Left ventricle myocardium inferior (tissue), 1 donor: ENCODE measurements around the gene FKBP5. TPM values are rescaled to one million over a fixed set of nuclear protein-coding genes. Genes with fewer than 3 reads are reported as not detected.
"Not testable (repeated sequence)": the region's sequence is repeated elsewhere in the genome, so short reads cannot be mapped to it uniquely, and the experiment has no call there.

Experiments used
- DNase-seq: peaks from one replicate; pipeline ENCODE4 v3.0.0-alpha.2; 2020
- H3K27ac ChIP-seq: fragments of 200-600 bp; replicated peaks from 2 replicates; pipeline ENCODE4 v1.8.0; 2021
- H3K27me3 ChIP-seq: fragments of 200-600 bp; 2 replicates; pipeline ENCODE4 v1.8.0; 2021; ENCODE audit warnings: low read depth
- H3K36me3 ChIP-seq: fragments of 200-600 bp; 2 replicates; pipeline ENCODE4 v1.8.0; 2021
- H3K4me1 ChIP-seq: fragments of 200-600 bp; 2 replicates; pipeline ENCODE4 v1.8.0; 2021
- H3K4me3 ChIP-seq: fragments of 200-600 bp; 2 replicates; pipeline ENCODE4 v1.8.0; 2021; ENCODE audit warnings: mild to moderate bottlenecking, moderate library complexity
- H3K9me3 ChIP-seq: fragments of 200-600 bp; replicated peaks from 2 replicates; pipeline ENCODE4 v1.8.0; 2021
- intact Hi-C: fragments of 100-400 bp; cut with micrococcal nuclease; formaldehyde crosslinking; loops from one replicate; pipeline ENCODE4 v1.11.0; 2022
- total RNA-seq: library from RNA; stranded (reverse); fragmentation: NEBNext Ultra II Directional; extraction: Animal tissue kit (Norgen Biotek cat#: 25700); gene quantifications from one replicate; pipeline ENCODE4 v1.2.1, GENCODE V29; 2021
- TF ChIP-seq, protein P1 (sequence below): fragments of 200-600 bp; IDR thresholded peaks from 2 replicates; pipeline ENCODE4 v1.8.0; 2021; ENCODE audit warnings: antibody characterized with exemption, mild to moderate bottlenecking, borderline replicate concordance
- donor health status: DM: no; HTN: yes; CAD: no; lungs with severe emphysema.

The FKBP5 gene
- total RNA-seq, 1 donor from 2014 or later, result 101 TPM

- TF ChIP-seq, protein P1, sequence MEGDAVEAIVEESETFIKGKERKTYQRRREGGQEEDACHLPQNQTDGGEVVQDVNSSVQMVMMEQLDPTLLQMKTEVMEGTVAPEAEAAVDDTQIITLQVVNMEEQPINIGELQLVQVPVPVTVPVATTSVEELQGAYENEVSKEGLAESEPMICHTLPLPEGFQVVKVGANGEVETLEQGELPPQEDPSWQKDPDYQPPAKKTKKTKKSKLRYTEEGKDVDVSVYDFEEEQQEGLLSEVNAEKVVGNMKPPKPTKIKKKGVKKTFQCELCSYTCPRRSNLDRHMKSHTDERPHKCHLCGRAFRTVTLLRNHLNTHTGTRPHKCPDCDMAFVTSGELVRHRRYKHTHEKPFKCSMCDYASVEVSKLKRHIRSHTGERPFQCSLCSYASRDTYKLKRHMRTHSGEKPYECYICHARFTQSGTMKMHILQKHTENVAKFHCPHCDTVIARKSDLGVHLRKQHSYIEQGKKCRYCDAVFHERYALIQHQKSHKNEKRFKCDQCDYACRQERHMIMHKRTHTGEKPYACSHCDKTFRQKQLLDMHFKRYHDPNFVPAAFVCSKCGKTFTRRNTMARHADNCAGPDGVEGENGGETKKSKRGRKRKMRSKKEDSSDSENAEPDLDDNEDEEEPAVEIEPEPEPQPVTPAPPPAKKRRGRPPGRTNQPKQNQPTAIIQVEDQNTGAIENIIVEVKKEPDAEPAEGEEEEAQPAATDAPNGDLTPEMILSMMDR, result no peak
These were observed 145.1 kb downstream of the FKBP5 start for GRCh38 chr6:35543459-35544193.

GRCh38 chr6:35541836-35542235 lies 146.9 kb downstream of the FKBP5 start:
- Histone ChIP-seq H3K9me3 (peaks cover 16% of the 10 kb centered on the region), H3K36me3 (no peaks in the 10 kb centered on the region), H3K27ac (no peak overlapping the region), H3K27me3 (peaks cover 29% of the 10 kb centered on the region), H3K4me3 (no peak overlapping the region), H3K4me1 (no peaks in the 10 kb centered on the region)
- intact Hi-C loops, result no loop called here
- TF ChIP-seq, protein P1, result no peak
- DNase-seq, result no peak

More at GRCh38 chr6:35543459-35544193, 145.1 kb downstream of the FKBP5 start:
- no peak overlapping the region for H3K4me3 ChIP-seq
- H3K4me1 ChIP-seq, result no peaks in the 10 kb centered on the region
- no peak for DNase-seq
- H3K27me3 ChIP-seq, result peaks cover 47% of the 10 kb centered on the region
- intact Hi-C loops, result no loop called here
- no peaks in the 10 kb centered on the region for H3K36me3 ChIP-seq
- H3K9me3 ChIP-seq, result peaks cover 16% of the 10 kb centered on the region
- H3K27ac ChIP-seq, result no peak overlapping the region

- DNase-seq, result no peak
- intact Hi-C loops, result no loop called here
- no peak overlapping the region for H3K4me3 ChIP-seq
- peaks cover 6% of the 10 kb centered on the region for H3K27me3 ChIP-seq
- peaks cover 16% of the 10 kb centered on the region for H3K9me3 ChIP-seq
- H3K4me1 ChIP-seq, result no peaks in the 10 kb centered on the region
- TF ChIP-seq, protein P1, result no peak
- no peaks in the 10 kb centered on the region for H3K36me3 ChIP-seq
- no peak overlapping the region for H3K27ac ChIP-seq
These were observed 149.5 kb downstream of the FKBP5 start for GRCh38 chr6:35539223-35539622.

- H3K27me3 ChIP-seq, result peaks cover 33% of the 10 kb centered on the region
- H3K4me1 ChIP-seq, H3K4me3 ChIP-seq, H3K9me3 ChIP-seq, H3K27ac ChIP-seq, DNase-seq, intact Hi-C loops, H3K36me3 ChIP-seq: not testable (repeated sequence)
These were observed 152.9 kb downstream of the FKBP5 start for GRCh38 chr6:35535847-35536246.

- Histone ChIP-seq H3K27me3 (peaks cover 33% of the 10 kb centered on the region), H3K36me3 (no peaks in the 10 kb centered on the region), H3K4me1 (no peaks in the 10 kb centered on the region), H3K9me3 (no peaks in the 10 kb centered on the region), H3K27ac (no peak overlapping the region), H3K4me3 (no peak overlapping the region)
- intact Hi-C loops, result no loop called here
- no peak for DNase-seq
- TF ChIP-seq, protein P1, result no peak
These were observed 154.1 kb downstream of the FKBP5 start for GRCh38 chr6:35534407-35535170.

DNA sequence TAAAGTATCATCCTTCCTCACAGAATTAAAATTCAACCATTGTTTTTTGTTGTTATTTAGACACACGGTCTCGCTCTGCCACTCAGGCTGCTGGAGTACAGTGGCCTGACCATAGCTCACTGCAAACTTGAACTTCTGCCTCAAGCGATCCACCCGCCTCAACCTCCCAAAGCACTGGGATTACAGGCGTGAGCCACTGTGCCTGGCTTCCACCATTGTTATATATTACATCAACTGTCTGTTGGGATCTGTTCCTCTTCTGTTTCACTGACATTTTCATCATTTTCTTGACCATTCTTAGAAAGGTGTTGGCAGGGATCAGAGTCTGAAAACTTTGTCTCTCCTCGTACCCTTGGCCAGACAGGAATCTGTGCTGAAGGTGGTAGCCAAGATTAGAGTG lies 154.7 kb downstream of the FKBP5 start:
- Histone ChIP-seq H3K27me3 (peaks cover 39% of the 10 kb centered on the region), H3K27ac (no peak overlapping the region), H3K9me3 (no peaks in the 10 kb centered on the region), H3K4me1 (no peaks in the 10 kb centered on the region), H3K36me3 (no peaks in the 10 kb centered on the region), H3K4me3 (no peak overlapping the region)
- no peak for DNase-seq
- intact Hi-C loops, result no loop called here
- TF ChIP-seq, protein P1, result no peak
